ENCODE measurements around the gene PDGFB. TPM values are rescaled to one million over a fixed set of nuclear protein-coding genes. Genes with fewer than 3 reads are reported as not detected.
A peak's percentile ranks its signal among the peaks of the same experiment; 100 is the strongest.

PDGFB gene
- total and polyA plus RNA-seq, 2 donors (not counting 1 experiment from before 2014, with no cell fraction given): 0.04 TPM; not detected in 1

DNA sequence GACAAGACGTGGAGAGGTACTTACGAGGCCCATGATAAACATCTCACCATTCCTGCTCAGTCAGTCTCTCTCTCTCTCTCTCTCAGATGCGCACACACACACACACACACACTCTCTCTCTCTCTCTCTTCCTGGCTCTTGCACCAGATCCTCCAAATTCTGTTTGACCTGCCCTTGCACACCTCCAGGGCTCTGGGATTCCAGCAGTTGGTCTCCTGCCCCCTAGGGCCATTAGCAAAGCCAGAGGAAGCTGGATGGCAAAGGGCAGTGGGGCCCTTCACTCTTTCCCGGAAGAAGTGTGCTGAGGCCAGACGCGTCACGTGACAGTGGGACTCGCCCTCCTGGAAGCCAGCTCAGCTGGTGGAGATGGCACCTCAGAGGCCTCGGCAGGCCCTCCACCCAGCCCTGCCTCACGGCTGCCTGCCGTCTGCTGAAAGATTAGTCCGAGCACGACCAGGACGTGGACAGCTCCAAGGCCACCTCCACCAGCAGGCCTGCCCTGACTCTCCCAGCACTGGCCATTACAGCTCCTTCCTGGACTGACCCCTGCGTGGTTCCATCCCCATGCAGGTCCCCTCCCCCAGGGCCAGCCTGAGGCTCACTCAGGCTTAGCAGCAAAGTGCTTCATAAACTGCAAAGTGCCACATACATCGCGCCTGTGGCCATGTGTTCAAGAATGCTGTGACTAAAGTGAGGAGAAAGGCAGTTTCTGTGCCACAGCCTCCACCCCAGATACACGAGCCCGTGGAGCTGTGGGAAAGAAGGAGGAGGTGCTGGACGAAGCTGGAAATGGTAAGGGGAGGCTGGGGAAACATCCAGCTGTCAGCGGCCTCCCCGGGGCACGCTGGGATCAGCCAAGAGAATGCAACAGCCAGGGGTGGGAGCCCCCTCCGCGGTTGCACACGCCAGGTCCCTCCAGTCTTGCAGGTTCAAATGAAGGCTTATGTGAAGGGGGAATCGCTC is 3.7 kb downstream of the PDGFB start:
- TF ChIP-seq EZH2 (IDR thresholded peaks at IDR 0.05; ENCODE audit: borderline replicate concordance, insufficient read depth, low read depth, low read length, poor library complexity, severe bottlenecking): no peak
- TF ChIP-seq, protein P1, sequence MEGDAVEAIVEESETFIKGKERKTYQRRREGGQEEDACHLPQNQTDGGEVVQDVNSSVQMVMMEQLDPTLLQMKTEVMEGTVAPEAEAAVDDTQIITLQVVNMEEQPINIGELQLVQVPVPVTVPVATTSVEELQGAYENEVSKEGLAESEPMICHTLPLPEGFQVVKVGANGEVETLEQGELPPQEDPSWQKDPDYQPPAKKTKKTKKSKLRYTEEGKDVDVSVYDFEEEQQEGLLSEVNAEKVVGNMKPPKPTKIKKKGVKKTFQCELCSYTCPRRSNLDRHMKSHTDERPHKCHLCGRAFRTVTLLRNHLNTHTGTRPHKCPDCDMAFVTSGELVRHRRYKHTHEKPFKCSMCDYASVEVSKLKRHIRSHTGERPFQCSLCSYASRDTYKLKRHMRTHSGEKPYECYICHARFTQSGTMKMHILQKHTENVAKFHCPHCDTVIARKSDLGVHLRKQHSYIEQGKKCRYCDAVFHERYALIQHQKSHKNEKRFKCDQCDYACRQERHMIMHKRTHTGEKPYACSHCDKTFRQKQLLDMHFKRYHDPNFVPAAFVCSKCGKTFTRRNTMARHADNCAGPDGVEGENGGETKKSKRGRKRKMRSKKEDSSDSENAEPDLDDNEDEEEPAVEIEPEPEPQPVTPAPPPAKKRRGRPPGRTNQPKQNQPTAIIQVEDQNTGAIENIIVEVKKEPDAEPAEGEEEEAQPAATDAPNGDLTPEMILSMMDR (IDR thresholded peaks at IDR 0.05): no peak
- Histone ChIP-seq H3K27me3 (replicated peaks in 1 of 4; ENCODE audit: control extremely low read depth in 1 of 4, control insufficient read depth in 3 of 4, insufficient read depth in 4 of 4, low read length in 3 of 4) (peaks cover 0 to 84% (median 37%) of the 10 kb centered on the region in 4 experiments), H4K20me1 (ENCODE audit: control insufficient read depth, insufficient read depth, low read length, poor library complexity, severe bottlenecking) (no peaks in the 10 kb centered on the region), H3K27ac (ENCODE audit: low read length in 2 of 2) (no peak overlapping the region), H3K79me2 (ENCODE audit: control insufficient read depth, insufficient read depth, low read length) (no peaks in the 10 kb centered on the region), H3K36me3 (replicated peaks in 1 of 2; ENCODE audit: control extremely low read depth in 1 of 2, control insufficient read depth in 1 of 2, extremely low read depth in 1 of 2, insufficient read depth in 2 of 2, low read length in 1 of 2) (no peaks in the 10 kb centered on the region), H3K9me3 (ENCODE audit: control extremely low read depth in 1 of 3, control insufficient read depth in 2 of 3, insufficient read depth in 1 of 3, low read length in 2 of 3) (peaks cover 0 to 28% (median 0%) of the 10 kb centered on the region in 3 donors), H2AFZ (ENCODE audit: insufficient read depth, low read depth, low read length, poor library complexity, severe bottlenecking) (no peak overlapping the region), H3K4me3 (ENCODE audit: control extremely low read depth in 1 of 5, extremely low read depth in 1 of 5, insufficient read depth in 1 of 5, low read depth in 2 of 5, low read length in 4 of 5) (no peak overlapping the region), H3K4me1 (ENCODE audit: control insufficient read depth in 2 of 2, insufficient read depth in 2 of 2, low read length in 2 of 2) (peaks cover 47 to 49% of the 10 kb centered on the region in 2 donors), H3K9ac (ENCODE audit: low read length) (peak overlapping the region; percentile 15), H3K4me2 (replicated peaks; ENCODE audit: low read depth, low read length, poor library complexity, severe bottlenecking) (peak overlapping the region; percentile 77)
- ATAC-seq (ENCODE audit: low read depth) (no peak), DNase-seq (no peak)
- ChIA-PET CTCF (interaction anchor here (1.3 kb wide), 1 partner anchor 234 kb away, joined by 3 read pairs; no protein-coding TSS in a partner anchor), POLR2A (interaction anchor here (0.6 kb wide), 2 partner anchors 82 to 227 kb away, joined by 3 to 5 read pairs; no protein-coding TSS in a partner anchor)
- peaks cover 39% of the 10 kb centered on the region for H3K4me1 Mint-ChIP-seq
- H3K4me3 Mint-ChIP-seq: peak overlapping the region; percentile 90
- intact Hi-C loops (cut with micrococcal nuclease): no loop called here
- peaks cover 71% of the 10 kb centered on the region for H3K27me3 Mint-ChIP-seq
- 10% methylated on average over 19 of the region's 27 CpGs for WGBS (ENCODE audit: insufficient coverage)
- no peaks in the 10 kb centered on the region for H3K9me3 Mint-ChIP-seq (ENCODE audit: insufficient read depth)
- peak overlapping the region; percentile 63 for H3K27ac Mint-ChIP-seq

Data from B cell (primary cell).